GM18505 (cell line): Measurements from ENCODE around the gene SCFD2.

Source experiments
- ATAC-seq: cut with Tn5 transposase; IDR thresholded peaks from one replicate; pipeline ENCODE4 v1.9.1; 2021; ENCODE audit not compliant: unreplicated experiment
- POLR2A ChIP-seq: IDR thresholded peaks from 4 replicates; pipeline ENCODE4 v1.6.1; 2011; ENCODE audit warnings: borderline replicate concordance; ENCODE audit not compliant: insufficient read depth, insufficient read length; ENCODE audit errors: extremely low read depth

The SCFD2 gene

DNA sequence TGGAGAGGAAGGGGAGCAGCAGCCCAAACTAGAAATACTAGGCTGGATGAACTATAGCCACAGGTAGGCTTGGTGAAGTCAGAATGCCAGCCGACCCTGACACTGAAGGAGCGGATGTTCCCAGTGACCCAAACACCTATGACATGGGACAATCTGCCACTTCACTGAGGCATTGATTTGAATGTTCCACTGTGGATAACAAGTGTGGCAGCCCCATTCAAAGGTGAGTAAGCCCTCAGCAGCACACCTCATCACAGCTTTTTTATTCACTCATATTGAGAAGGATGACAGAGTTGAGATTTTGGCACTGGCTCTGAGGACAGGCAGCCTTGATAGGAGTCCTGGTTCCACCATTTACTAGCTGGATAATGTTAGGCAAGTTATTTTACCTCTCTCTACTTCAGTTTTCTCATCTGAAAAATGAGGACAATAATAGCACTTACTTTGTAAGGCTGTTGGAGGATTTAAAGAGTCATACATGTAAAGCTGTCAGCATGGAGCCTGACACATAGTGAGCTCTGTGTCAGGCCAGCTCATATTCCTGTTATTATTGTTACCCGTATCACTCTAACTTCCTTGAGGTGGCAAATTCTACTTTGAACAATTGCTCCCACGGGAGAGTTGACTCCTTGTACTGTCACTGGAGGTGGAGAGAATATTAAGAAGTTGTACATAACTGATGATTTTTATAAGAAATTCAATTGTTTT is 389.2 kb downstream of the SCFD2 start:
- TF ChIP-seq POLR2A, result no peak
- ATAC-seq, result no peak

DNA sequence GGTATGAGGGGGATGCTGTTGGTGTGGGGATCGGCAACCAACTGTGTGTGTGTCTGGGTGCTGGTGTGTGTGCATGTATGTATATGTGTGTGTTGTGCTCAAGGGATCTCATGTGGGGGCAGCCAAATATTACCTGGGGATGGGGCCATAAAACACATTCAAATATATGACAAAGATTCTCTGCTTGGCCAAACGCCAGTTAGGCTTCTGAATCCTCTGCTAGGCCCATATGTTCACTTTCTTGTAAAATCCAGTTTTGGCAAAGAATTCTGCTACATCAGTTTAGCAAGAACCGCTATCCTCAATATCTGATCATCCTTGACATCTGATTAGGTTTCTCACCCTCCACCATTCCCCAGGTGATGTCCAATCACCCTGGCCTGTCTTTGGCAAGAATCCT is 397.2 kb downstream of the SCFD2 start:
- no peak for TF ChIP-seq POLR2A
- no peak for ATAC-seq

DNA sequence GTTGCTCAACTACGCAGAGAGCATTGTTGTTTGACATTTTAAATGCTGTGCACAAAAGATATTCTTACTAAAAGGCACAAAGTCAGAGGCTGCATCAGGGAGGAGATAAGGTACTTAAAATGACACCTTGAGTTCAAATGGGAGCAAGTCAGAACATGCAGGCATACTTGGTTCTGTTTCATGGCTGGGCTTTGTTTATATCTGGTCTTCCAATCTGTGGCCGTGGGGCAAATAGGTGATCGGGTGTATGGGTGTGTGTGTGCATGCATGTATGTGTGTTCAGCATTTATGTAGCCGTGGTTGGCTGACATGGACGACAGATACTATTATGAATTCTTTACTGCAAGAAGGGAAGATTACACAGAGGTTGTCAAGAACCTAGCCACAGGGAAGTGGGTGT is 397.6 kb downstream of the SCFD2 start:
- ATAC-seq, result no peak
- TF ChIP-seq POLR2A, result no peak

DNA sequence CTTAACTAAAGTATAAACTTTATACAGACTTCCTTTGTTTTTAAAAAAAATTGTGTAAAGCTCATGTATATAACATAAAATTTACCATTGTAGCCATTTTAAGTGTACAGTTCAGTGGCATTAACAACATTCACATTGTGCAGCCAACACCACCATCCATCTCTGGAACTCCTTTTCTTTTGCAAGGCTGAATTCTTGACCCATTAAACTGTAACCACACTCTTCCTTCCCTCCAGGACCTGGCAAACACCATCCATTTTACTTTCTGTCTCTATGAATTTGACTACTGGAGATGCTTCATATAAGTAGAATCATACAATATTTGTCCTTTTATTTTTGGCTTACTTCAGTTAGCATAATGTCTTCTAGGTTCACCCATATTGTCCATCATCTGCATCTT is 399.1 kb downstream of the SCFD2 start:
- no peak for TF ChIP-seq POLR2A
- ATAC-seq, result no peak

DNA sequence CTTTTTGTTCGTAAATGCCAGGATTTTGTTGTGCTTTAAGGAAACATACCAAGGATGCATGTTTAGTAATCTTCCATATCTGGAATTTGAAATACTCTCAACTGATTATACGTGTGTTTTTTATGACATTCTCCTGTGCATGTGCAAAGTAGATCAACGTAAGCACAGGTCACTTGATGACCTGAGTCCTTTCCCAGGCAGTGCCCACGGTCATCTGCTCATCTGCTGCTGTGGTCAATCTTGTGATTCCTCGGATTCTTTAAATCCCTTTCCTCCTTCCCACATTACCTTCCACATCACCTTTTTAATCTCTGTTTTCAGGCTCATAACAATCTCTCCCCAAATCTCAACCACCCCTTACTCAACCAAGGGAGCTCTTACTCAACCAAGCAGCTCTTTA is 399.7 kb downstream of the SCFD2 start:
- no peak for ATAC-seq
- TF ChIP-seq POLR2A, result no peak

DNA sequence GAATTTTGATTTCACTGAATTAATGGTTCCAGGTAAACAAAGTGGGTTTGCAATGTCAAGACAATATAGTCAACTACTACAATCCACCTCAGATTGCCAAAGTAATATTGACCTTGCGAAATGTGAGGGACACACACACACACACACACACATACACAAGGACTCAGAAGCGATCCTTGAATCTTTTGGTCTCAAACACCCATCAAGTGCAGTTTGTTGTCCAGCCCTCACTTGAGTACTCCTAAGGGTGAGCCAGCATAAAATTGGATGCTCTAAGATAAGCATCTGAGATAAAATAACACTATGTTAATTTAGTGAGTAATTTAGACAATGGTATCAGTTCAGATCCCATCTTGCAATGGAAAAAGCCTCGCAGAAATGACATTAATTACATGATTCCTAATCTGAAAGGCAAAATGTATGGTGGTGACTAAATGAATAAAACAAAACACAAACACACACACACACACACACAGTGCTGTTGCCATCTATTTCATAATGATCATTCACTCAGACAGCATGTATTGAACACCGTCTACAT is 401.2 kb downstream of the SCFD2 start:
- no peak for TF ChIP-seq POLR2A
- no peak for ATAC-seq

DNA sequence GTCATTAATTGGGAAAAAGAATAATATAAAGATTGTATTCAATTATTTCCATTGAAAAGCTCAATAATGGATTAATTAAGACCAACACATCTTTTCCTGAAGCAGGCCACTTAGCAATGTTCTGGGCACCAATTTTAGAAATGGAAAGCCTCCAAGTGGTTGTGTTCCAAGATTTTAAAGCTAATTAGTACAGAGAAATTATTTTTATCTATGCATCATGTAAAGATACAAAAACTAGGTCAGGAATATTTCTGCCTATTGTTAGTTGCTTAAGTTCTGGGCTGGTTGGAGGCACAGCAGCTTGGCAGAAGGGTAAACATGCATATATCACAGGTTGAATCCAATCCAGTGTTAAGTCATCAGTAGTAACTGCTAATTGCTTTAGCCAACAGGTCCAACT is 401.9 kb downstream of the SCFD2 start:
- no peak for TF ChIP-seq POLR2A
- no peak for ATAC-seq

DNA sequence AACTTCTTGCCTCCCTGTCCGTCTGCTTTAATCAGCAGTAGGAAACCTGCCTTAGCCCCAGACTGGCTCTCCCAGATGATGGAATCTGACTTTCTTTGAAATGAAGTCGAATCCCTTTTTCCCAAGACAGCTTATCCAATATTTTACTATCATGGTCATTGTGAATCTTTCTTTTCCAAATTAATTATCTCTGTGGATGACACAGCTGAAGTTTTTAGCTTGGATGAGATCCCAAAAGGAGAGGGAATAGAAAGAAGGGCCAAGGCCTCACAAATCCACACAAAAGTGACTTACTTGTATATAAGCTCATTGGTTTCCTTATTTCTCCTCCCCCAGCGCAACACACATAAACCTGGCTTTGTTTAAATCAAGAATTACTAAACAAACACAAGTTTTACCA is 403.1 kb downstream of the SCFD2 start:
- no peak for ATAC-seq
- no peak for TF ChIP-seq POLR2A

DNA sequence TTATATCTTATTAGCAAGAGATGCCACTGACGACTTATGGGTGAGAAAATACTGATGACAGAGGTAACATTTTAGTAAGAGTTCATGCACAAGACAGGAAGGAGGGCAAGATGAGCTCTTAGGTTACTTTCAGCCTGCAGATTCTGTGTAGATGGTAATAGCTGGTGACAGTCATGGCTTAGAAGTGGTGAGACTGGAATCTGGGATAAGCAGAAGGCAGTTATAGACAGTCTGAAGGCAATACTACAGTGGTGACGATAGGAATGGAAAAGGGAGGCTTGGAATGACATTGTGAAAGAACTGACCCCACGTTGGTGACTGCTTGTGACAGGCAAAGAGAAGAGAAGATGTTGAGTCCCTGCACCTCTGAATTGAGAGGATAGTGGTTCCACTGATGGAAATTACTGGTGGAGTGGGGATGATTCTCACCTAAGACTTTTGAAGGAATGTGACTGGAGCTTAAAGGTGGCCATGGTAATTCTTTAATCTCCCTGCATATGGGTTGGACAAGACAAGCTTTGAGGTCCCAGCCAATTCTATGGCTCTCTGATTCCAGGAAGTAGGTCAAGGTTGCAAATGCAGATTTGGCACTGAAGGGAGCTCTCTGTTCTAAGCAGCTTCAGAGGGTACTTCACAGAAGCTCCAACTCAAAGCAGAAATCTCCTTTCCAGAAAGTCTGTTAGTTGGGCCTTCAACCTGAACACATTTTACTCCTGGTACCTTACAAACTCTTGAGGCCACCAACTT is 404.0 kb downstream of the SCFD2 start:
- ATAC-seq, result no peak
- no peak for TF ChIP-seq POLR2A

DNA sequence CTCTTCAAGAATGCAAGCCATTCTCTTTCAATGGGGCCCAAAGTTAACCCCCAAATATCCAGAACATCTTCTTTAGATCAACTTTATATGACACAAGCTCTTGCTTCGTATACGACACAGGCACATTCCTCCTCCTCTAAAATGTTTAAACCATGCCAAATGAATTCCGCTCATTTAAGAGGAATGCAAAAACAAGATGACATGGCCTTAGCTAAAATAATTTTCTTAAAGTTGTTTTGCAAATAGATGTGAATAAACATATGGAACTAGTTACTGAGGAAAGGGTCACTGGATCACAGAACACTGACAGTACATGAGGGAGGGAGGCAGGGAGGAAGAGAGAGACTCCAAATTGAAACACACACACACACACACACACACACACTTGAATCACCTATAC is 406.3 kb downstream of the SCFD2 start:
- no peak for ATAC-seq
- TF ChIP-seq POLR2A, result no peak

DNA sequence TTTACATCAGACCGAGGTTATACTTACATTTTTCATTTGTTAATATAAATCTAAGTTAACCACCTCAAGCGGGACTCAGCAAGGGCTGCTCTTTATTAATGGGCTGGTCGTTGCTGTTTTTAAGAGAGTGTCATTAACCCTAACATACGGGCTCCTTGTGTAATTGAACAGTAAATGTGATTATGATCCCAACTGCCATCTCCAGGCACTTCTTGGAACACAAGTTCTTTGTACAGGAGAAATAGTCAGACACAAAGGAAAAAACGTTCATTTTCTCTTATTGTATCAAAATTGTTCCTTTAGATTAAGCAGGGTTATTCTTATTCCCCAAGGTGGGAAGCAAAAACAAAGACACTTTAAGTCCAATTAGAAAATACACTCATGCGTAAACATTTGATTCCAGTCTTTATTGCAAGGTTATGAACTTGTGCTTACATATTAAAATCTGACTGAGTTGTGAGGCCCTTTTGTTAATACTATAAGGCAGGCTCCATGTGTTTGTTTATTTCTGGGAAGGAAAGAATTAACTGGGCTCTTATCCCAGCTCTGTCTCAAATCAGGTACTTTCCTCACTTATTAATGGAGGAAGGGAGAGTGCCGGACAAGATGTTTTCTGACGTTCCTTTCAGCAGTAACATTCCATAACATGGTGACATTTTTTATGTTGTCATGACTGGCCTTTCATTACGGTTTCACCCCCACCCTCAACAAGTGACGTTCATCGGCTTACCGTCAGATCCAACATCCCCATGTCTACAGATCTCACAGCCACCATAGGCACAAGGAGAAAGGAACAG is 407.8 kb downstream of the SCFD2 start:
- no peak for ATAC-seq
- TF ChIP-seq POLR2A, result no peak

DNA sequence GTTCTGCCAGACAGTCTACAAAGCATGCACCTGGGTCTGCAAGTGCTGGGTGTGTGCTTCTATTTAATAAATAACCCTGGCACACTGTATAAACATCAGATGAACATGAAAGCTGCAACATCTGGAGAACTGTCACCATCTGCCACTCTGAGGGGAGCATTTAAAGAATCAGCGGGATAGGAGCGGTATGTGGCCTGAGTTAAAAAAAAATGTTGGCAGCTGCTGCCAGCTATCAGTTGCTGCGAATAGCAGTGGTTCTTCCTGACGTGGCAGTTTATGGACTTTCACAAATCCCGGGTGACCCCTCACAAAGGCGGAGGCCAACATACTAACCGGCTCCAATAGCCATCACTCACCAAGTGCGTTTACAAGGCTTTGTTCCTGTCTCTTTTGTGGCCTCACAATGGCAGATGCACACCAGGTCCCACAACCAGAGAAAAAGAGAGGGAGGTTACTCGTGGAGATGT is 408.6 kb downstream of the SCFD2 start:
- ATAC-seq, result no peak
- TF ChIP-seq POLR2A, result no peak

DNA sequence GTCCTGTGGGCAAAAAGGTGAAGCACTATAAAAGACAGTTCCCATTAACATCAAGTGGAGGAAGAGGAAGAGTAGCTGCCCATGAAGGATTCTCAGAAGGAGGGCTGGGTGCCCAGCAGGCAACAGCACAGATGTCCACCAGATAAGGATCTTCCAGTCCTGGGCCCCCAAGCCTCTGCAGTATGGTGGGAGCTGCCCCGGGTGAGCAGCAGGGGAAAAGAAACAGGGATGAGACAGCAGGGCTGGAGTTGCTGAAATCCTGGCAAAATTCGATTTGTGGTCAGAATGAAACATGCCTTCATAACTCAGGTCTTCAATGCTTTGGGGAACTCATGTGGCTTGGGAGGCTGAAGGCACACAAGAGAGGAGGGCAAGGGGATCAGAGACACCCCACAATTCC is 409.2 kb downstream of the SCFD2 start:
- ATAC-seq, result no peak
- TF ChIP-seq POLR2A, result no peak

DNA sequence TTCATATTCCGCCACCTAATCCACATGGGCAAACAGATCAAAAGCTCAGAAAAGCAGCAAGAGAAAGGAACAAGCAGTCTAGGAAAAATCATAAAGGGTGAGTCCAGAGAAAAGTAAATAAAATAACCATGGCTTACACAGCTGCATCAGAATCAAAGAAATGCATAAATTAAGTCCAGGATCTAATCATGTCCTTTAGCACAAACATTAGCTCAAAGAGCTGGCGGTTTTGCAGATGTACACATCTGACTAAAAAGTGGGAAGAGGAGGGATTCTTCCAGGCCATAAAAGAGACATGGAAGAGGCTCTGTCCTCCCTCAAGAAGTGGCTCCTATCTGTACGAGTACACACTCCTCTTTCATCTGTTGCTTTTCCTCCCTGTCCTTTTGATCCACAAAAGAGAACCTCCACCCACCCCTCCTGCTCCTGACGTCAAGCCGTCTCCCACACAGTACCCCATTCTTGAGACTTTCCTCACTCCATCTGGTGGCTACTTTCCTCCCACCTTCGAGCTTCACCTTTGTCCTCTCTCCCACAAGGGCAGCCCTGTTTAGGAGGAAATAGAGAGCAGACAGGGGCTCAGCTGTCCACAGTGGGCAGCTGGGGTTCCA is 411.2 kb downstream of the SCFD2 start:
- TF ChIP-seq POLR2A, result no peak
- no peak for ATAC-seq

DNA sequence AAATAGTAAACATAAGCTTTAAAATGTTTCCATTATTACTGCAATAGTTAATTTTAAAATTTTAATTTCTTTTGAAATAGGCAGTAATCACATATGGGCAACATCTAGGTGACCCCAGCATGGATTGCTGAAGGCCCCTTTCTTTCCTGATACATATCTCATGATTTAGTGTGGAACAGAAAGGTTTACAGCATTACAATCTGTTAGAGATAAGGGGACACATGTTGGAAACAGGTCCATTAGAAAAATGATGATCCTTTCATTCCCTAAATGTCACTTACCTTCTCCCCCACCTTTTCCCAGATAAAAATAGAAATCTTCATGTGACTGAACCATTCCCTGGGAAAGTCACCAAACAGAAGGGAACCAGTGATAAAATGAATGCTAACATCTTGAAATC is 413.3 kb downstream of the SCFD2 start:
- no peak for ATAC-seq
- no peak for TF ChIP-seq POLR2A
